H9 (cell line): ENCODE measurements around the gene CD300C. TPM values are rescaled to one million over a fixed set of nuclear protein-coding genes. Genes with fewer than 3 reads are reported as not detected.

Experiments used
- DNase-seq: peaks from one replicate; pipeline ENCODE4 v3.0.0-alpha.2; 2017
- H2AFZ ChIP-seq: one replicate; pipeline ENCODE4 v1.6.1; 2013; ENCODE audit warnings: mild to moderate bottlenecking, low read length, control low read depth, moderate library complexity
- H2AK5ac ChIP-seq: 2 replicates; pipeline ENCODE4 v1.6.1; 2013; ENCODE audit warnings: low read length, control low read depth, mixed read lengths; ENCODE audit not compliant: insufficient read length
- H2BK120ac ChIP-seq: one replicate; pipeline ENCODE4 v1.6.1; 2013; ENCODE audit warnings: low read depth, mild to moderate bottlenecking, low read length, control low read depth, inconsistent platforms; ENCODE audit not compliant: poor library complexity, severe bottlenecking
- H2BK12ac ChIP-seq: 2 replicates; pipeline ENCODE4 v1.6.1; 2013; ENCODE audit warnings: low read length, control low read depth, mixed read lengths, low read depth; ENCODE audit not compliant: insufficient read length
- H2BK15ac ChIP-seq: 2 replicates; pipeline ENCODE4 v1.6.1; 2013; ENCODE audit warnings: low read depth, low read length, control low read depth
- H2BK20ac ChIP-seq: one replicate; pipeline ENCODE4 v1.6.1; 2013; ENCODE audit warnings: low read depth, mild to moderate bottlenecking, low read length, control low read depth, inconsistent platforms; ENCODE audit not compliant: poor library complexity, severe bottlenecking
- H2BK5ac ChIP-seq: 2 replicates; pipeline ENCODE4 v1.6.1; 2013; ENCODE audit warnings: low read length, control low read depth, mixed read lengths; ENCODE audit not compliant: insufficient read length
- H3K14ac ChIP-seq: 2 replicates; pipeline ENCODE4 v1.6.1; 2013; ENCODE audit warnings: low read length, control low read depth; ENCODE audit not compliant: insufficient read depth
- H3K18ac ChIP-seq: 2 replicates; pipeline ENCODE4 v1.6.1; 2013; ENCODE audit warnings: low read depth, mild to moderate bottlenecking, mixed read lengths, low read length, control low read depth; ENCODE audit not compliant: insufficient read length
- H3K23ac ChIP-seq: 2 replicates; pipeline ENCODE4 v1.6.1; 2013; ENCODE audit warnings: low read length, control low read depth, mixed read lengths, low read depth; ENCODE audit not compliant: insufficient read length
- H3K23me2 ChIP-seq: 2 replicates; pipeline ENCODE4 v1.6.1; 2013; ENCODE audit warnings: low read depth, mild to moderate bottlenecking, mixed read lengths, low read length, control low read depth; ENCODE audit not compliant: insufficient read length, poor library complexity, severe bottlenecking
- H3K27ac ChIP-seq: 2 replicates; pipeline ENCODE4 v1.5.1; 2013; ENCODE audit warnings: low read length, control low read depth, mixed read lengths, low read depth; ENCODE audit not compliant: insufficient read length
- H3K27me3 ChIP-seq: 2 replicates; pipeline ENCODE4 v1.6.1; 2013; ENCODE audit warnings: low read length, control low read depth, inconsistent platforms; ENCODE audit not compliant: insufficient read depth
- H3K4ac ChIP-seq: 2 replicates; pipeline ENCODE4 v1.6.1; 2013; ENCODE audit warnings: low read depth, mild to moderate bottlenecking, control low read depth, inconsistent platforms, low read length, moderate library complexity
- H3K4me1 ChIP-seq: 2 replicates; pipeline ENCODE4 v1.6.1; 2013; ENCODE audit warnings: low read length, control low read depth, inconsistent platforms; ENCODE audit not compliant: insufficient read depth
- H3K4me2 ChIP-seq: 2 replicates; pipeline ENCODE4 v1.6.1; 2013; ENCODE audit warnings: low read length, control low read depth, mixed read lengths; ENCODE audit not compliant: insufficient read length, insufficient read depth
- H3K56ac ChIP-seq: 2 replicates; pipeline ENCODE4 v1.6.1; 2013; ENCODE audit warnings: low read depth, mild to moderate bottlenecking, mixed read lengths, low read length, control low read depth; ENCODE audit not compliant: insufficient read length
- H3K79me1 ChIP-seq: 2 replicates; pipeline ENCODE4 v1.6.1; 2013; ENCODE audit warnings: low read depth, mild to moderate bottlenecking, moderate library complexity, low read length, control low read depth, inconsistent platforms; ENCODE audit not compliant: insufficient read depth, poor library complexity, severe bottlenecking
- H3K79me2 ChIP-seq: 2 replicates; pipeline ENCODE4 v1.6.1; 2013; ENCODE audit warnings: low read length, control low read depth, inconsistent platforms; ENCODE audit not compliant: insufficient read depth
- H3K9ac ChIP-seq: 2 replicates; pipeline ENCODE4 v1.6.1; 2013; ENCODE audit warnings: low read length, control low read depth, mixed read lengths; ENCODE audit not compliant: insufficient read length; ENCODE audit errors: extremely low read depth
- H3K9me3 ChIP-seq: one replicate; pipeline ENCODE4 v1.6.1; 2013; ENCODE audit warnings: low read depth, low read length, inconsistent platforms; ENCODE audit not compliant: control insufficient read depth
- H3T11ph ChIP-seq: one replicate; pipeline ENCODE4 v1.6.1; 2013; ENCODE audit warnings: mild to moderate bottlenecking, low read length, control low read depth, inconsistent platforms
- H4K20me1 ChIP-seq: one replicate; pipeline ENCODE4 v1.6.1; 2013; ENCODE audit not compliant: control insufficient read depth, insufficient read length, insufficient read depth
- H4K5ac ChIP-seq: 2 replicates; pipeline ENCODE4 v1.6.1; 2013; ENCODE audit warnings: low read depth, mild to moderate bottlenecking, mixed read lengths, low read length, control low read depth; ENCODE audit not compliant: insufficient read length
- H4K8ac ChIP-seq: replicated peaks from 2 replicates; pipeline ENCODE4 v1.6.1; 2013; ENCODE audit warnings: low read length, control low read depth, mixed read lengths, low read depth; ENCODE audit not compliant: insufficient read length
- H4K91ac ChIP-seq: 2 replicates; pipeline ENCODE4 v1.6.1; 2013; ENCODE audit warnings: low read depth, mild to moderate bottlenecking, moderate library complexity, mixed read lengths, low read length, control low read depth; ENCODE audit not compliant: insufficient read length
- H3K27ac Mint-ChIP-seq, 3 experiments: 2 replicates in 2 of 3; 3 replicates in 1 of 3; pipeline ENCODE4 v1.8.0; 2020 to 2021; ENCODE audit warnings: mixed read lengths in 3 of 3, mild to moderate bottlenecking in 1 of 3, moderate library complexity in 1 of 3
- H3K27me3 Mint-ChIP-seq: 2 replicates; pipeline ENCODE4 v1.8.0; 2021; ENCODE audit warnings: low read depth, mild to moderate bottlenecking, moderate library complexity, mixed read lengths
- H3K36me3 Mint-ChIP-seq, 3 experiments: 2 replicates in 2 of 3; 3 replicates in 1 of 3; pipeline ENCODE4 v1.8.0; 2020 to 2021; ENCODE audit warnings: low read depth in 3 of 3, mixed read lengths in 3 of 3; ENCODE audit not compliant: insufficient read depth in 1 of 3
- H3K4me1 Mint-ChIP-seq, 2 experiments: 2 replicates each; pipeline ENCODE4 v1.8.0; 2020; ENCODE audit warnings: mixed read lengths in 2 of 2
- H3K4me3 Mint-ChIP-seq, 2 experiments: 2 replicates in 1 of 2; 3 replicates in 1 of 2; pipeline ENCODE4 v1.8.0; 2020 to 2021; ENCODE audit warnings: mild to moderate bottlenecking in 2 of 2, mixed read lengths in 2 of 2, moderate library complexity in 1 of 2
- H3K9me3 Mint-ChIP-seq, 2 experiments: 2 replicates in 1 of 2; 3 replicates in 1 of 2; pipeline ENCODE4 v1.8.0; 2020; ENCODE audit warnings: mild to moderate bottlenecking in 2 of 2, mixed read lengths in 2 of 2, moderate library complexity in 1 of 2
- CTCF ChIP-seq: fragments of 200-600 bp; sonication (generic); conservative IDR thresholded peaks from 3 replicates; pipeline ENCODE4 v1.8.0; 2021; ENCODE audit warnings: antibody characterized with exemption, mild to moderate bottlenecking
- WGBS: extraction: QIAGEN DNeasy Blood & Tissue Kit; methylation state at CpG from one replicate; pipeline ENCODE4 v1.1.7; 2013; ENCODE audit warnings: missing lambda C conversion rate, low lambda C conversion rate, mixed read lengths; ENCODE audit not compliant: insufficient read length; ENCODE audit errors: extremely low coverage; 5-methylcytosine and 5-hydroxymethylcytosine counted together
- total RNA-seq: library from RNA; stranded (reverse); gene quantifications from 2 replicates; pipeline ENCODE4 v1.2.1, GENCODE V29; 2021

CD300C gene
- total RNA-seq, 1 experiment from 2014 or later: not detected

- H3K4ac ChIP-seq: no peak within 1 kb of the TSS
- no peaks in the 10 kb centered on the region; a peak in 2 of 5 replicates for H3K9me3 Mint-ChIP-seq
- no peak within 1 kb of the TSS for H2AK5ac ChIP-seq
- no peak within 1 kb of the TSS for H2BK12ac ChIP-seq
- no peak for DNase-seq
- no peak within 1 kb of the TSS; the same call in 1 of the 2 replicates for H3K14ac ChIP-seq
- H4K91ac ChIP-seq: no peak within 1 kb of the TSS
- H2AFZ ChIP-seq: no peak within 1 kb of the TSS
- H4K5ac ChIP-seq: no peak within 1 kb of the TSS
- no peak within 1 kb of the TSS for H3K27ac Mint-ChIP-seq
- H2BK15ac ChIP-seq: no peak within 1 kb of the TSS
- no peak within 1 kb of the TSS for H2BK20ac ChIP-seq
- no peaks in the 10 kb centered on the region for H3K36me3 Mint-ChIP-seq
- H3K27me3 Mint-ChIP-seq: peaks cover 50% of the 10 kb centered on the region
- H4K8ac ChIP-seq: no peak within 1 kb of the TSS
- H3K56ac ChIP-seq: no peak within 1 kb of the TSS
- H4K20me1 ChIP-seq: no peaks in the 10 kb centered on the region
- H3K27me3 ChIP-seq: no peaks in the 10 kb centered on the region
- no peak within 1 kb of the TSS for H2BK5ac ChIP-seq
- no peaks in the 10 kb centered on the region for H3K79me2 ChIP-seq
- no peak for TF ChIP-seq CTCF
- no peaks in the 10 kb centered on the region for H3K23me2 ChIP-seq
- H3K18ac ChIP-seq: no peak within 1 kb of the TSS
- H3K27ac ChIP-seq: no peak within 1 kb of the TSS
- H3K23ac ChIP-seq: no peak within 1 kb of the TSS
- H3T11ph ChIP-seq: no peak within 1 kb of the TSS
- WGBS: no CpG with 5 or more reads among the region's 14 CpGs
- no peak within 1 kb of the TSS for H2BK120ac ChIP-seq
- peaks cover 0 to 2% of the 10 kb centered on the region in 2 experiments; a peak in 2 of 4 replicates for H3K4me1 Mint-ChIP-seq
- no peaks in the 10 kb centered on the region for H3K4me1 ChIP-seq
- H3K79me1 ChIP-seq: no peaks in the 10 kb centered on the region
- H3K9me3 ChIP-seq: no peaks in the 10 kb centered on the region
- H3K4me3 Mint-ChIP-seq: no peak within 1 kb of the TSS; a peak in 1 of 5 replicates
- no peak within 1 kb of the TSS for H3K9ac ChIP-seq
- H3K4me2 ChIP-seq: no peak within 1 kb of the TSS
These were observed 46.4 kb upstream of the CD300C start, which contains the start of gene CD300LD for GRCh38 chr17:74592087-74592990. Gene CD300LD (minus strand): TSS chr17:74592283. CDS start chr17:74592202, 81 bp downstream.
